PFSK-1 (cell line): Measurements from ENCODE around the gene FBXO48.

ENCODE experiments used
- FOXP2 ChIP-seq: optimal IDR thresholded peaks from 2 replicates; pipeline ENCODE3; 2011; ENCODE audit warnings: borderline replicate concordance, control low read depth, inconsistent platforms; ENCODE audit not compliant: insufficient read depth; ENCODE audit errors: extremely low read length, extremely low read depth
- POLR2AphosphoS5 ChIP-seq: IDR thresholded peaks from 2 replicates; pipeline ENCODE4 v1.6.1; 2012; ENCODE audit warnings: low read depth, mild to moderate bottlenecking, control low read depth, low read length, moderate library complexity
- SIN3A ChIP-seq: IDR thresholded peaks from 2 replicates; pipeline ENCODE4 v1.6.1; 2012; ENCODE audit warnings: mild to moderate bottlenecking, low read length, moderate library complexity, borderline replicate concordance; ENCODE audit not compliant: insufficient read depth
- TAF1 ChIP-seq: IDR thresholded peaks from 2 replicates; pipeline ENCODE4 v1.6.1; 2012; ENCODE audit warnings: low read length, control low read depth, borderline replicate concordance; ENCODE audit not compliant: insufficient read depth
- TF ChIP-seq, protein P1 (sequence below), 2 experiments: IDR thresholded peaks; 2 replicates each; pipeline versions ENCODE4 v1.6.1 to v1.8.0; 2011 to 2012; ENCODE audit warnings: low read depth in 2 of 2, low read length in 2 of 2, control low read depth in 1 of 2, inconsistent platforms in 1 of 2, mild to moderate bottlenecking in 1 of 2, moderate library complexity in 1 of 2; ENCODE audit not compliant: insufficient read depth in 1 of 2

FBXO48 gene

DNA sequence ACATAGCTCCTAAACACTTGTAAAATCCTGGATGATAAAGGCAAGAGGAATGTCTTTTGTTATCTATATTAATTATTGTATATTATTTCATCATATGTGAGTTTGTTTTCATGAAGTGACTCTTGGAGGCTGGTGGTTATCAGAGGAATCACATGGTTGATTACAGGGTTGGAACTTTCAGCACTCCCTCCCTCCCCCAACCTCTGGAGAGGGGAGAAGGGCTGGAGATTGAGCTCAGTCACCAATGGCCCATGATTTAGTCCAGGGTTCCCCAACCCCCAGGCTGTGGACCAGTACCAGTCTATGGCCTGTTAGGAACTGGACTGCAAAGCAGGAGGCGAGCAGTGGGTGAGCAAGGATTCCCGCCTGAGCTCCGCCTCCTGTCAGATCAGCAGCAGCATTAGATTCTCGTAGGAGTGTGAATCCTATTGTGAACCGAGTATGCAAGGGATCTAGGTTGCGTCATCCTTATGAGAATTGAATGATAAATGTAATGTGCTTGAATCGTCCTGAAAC, 37.7 kb downstream of the FBXO48 start:
- TF ChIP-seq POLR2AphosphoS5 (no peak), TAF1 (no peak), SIN3A (no peak), FOXP2 (no peak)
- TF ChIP-seq, protein P1, sequence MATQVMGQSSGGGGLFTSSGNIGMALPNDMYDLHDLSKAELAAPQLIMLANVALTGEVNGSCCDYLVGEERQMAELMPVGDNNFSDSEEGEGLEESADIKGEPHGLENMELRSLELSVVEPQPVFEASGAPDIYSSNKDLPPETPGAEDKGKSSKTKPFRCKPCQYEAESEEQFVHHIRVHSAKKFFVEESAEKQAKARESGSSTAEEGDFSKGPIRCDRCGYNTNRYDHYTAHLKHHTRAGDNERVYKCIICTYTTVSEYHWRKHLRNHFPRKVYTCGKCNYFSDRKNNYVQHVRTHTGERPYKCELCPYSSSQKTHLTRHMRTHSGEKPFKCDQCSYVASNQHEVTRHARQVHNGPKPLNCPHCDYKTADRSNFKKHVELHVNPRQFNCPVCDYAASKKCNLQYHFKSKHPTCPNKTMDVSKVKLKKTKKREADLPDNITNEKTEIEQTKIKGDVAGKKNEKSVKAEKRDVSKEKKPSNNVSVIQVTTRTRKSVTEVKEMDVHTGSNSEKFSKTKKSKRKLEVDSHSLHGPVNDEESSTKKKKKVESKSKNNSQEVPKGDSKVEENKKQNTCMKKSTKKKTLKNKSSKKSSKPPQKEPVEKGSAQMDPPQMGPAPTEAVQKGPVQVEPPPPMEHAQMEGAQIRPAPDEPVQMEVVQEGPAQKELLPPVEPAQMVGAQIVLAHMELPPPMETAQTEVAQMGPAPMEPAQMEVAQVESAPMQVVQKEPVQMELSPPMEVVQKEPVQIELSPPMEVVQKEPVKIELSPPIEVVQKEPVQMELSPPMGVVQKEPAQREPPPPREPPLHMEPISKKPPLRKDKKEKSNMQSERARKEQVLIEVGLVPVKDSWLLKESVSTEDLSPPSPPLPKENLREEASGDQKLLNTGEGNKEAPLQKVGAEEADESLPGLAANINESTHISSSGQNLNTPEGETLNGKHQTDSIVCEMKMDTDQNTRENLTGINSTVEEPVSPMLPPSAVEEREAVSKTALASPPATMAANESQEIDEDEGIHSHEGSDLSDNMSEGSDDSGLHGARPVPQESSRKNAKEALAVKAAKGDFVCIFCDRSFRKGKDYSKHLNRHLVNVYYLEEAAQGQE (IDR thresholded peaks at IDR 0.05; ENCODE audit: insufficient read depth in 1 of 2, low read depth in 2 of 2, low read length in 2 of 2) = no peak

DNA sequence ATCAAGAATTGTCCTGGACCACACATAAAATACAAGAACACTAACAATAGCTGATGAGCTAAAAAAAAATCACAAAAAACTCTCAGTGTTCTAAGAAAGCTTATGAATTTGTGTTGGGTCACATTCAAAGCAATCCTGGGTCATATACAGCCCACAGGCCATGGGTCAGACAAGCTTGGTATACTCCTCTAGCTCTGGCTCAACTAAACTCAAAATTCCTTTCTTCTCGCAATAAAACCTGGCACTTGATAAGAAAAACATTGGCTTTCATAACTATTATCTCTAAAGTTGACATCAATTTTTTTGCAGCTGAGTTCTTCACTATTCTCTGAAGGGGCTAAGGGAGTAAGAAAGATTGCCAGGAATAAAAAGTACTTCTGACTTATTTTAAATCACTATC, 38.3 kb downstream of the FBXO48 start:
- TF ChIP-seq, protein P1 (IDR thresholded peaks at IDR 0.05; ENCODE audit: insufficient read depth in 1 of 2, low read depth in 2 of 2, low read length in 2 of 2) = no peak

DNA sequence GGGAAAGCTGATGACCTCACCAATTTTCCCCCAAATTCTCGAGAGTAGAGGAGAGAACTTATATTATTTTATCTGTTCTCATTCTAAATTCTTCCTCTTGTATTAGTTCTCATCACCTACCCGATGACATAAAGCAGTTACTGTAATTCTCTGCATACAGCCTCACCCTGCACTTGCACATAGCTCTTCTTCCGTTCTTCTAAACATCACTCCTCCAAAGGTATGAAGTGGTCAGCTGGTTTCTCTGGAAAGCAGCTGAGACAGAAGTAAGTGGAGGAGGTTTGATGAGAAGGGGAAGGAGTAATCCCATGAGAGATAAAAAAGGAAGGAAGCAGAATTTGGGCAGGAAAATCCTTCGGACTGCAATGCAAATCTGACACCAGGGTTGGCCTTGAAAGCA, 39.0 kb downstream of the FBXO48 start:
- TF ChIP-seq POLR2AphosphoS5 (no peak), SIN3A (no peak)
- TF ChIP-seq, protein P1 (IDR thresholded peaks at IDR 0.05; ENCODE audit: insufficient read depth in 1 of 2, low read depth in 2 of 2, low read length in 2 of 2) = no peak

DNA sequence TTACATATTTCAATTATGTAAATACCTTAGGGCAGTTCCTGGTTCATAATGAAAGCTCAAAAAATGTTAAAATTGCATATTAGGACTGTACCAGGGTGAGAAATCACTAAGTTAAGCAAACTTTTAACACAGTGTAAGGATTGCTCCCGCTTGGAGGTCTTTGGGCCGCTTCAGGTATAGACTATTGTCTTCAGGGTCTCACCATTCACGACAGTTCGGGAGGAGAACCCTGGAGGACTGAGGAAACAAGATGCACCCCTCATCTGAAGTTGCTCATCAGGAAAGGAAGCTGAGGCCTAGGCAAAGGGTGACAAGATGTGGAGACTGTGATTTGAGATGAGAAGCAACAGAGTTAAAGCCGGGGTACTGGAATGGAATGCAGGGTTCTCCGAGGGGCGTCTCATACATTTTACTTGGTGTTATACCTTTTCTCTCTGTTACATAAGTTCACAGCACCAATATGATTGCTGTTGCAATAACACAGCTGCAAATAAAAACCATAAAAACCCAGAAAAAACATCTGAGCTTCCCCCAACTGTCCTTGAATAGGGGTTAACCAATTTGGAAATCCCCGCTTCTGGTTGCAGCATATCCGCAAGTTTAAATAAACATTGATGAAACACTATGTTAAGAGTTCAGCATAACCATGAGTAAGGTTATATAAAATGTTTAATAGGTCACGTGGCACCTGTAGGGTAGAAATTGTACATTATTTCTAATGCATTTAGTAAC, 40.1 kb downstream of the FBXO48 start:
- no peak for TF ChIP-seq FOXP2
- TF ChIP-seq TAF1 = no peak
- no peak for TF ChIP-seq POLR2AphosphoS5
- TF ChIP-seq, protein P1 (IDR thresholded peaks at IDR 0.05; ENCODE audit: insufficient read depth in 1 of 2, low read depth in 2 of 2, low read length in 2 of 2) = no peak
- TF ChIP-seq SIN3A = no peak

DNA sequence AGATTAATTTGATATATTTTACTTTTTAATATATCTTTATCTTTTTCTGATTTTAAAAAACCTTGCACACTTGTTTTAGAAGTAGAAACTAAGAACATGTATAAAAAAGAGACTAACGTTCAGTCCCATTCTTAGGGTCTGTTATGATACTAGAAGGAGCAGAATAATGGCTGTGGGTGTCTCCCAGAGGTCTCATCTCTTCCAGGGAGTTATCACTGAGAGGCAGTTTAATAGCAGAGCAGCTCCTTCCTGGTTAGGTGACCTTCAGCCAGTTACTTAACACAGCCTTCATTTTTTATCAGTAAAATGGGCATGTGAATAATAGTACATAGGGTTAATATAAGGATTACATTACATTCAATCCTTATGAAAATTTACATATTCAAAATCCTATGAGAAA, 40.6 kb downstream of the FBXO48 start:
- TF ChIP-seq TAF1 (no peak), SIN3A (no peak), POLR2AphosphoS5 (no peak), FOXP2 (no peak)
- TF ChIP-seq, protein P1 (IDR thresholded peaks at IDR 0.05; ENCODE audit: insufficient read depth in 1 of 2, low read depth in 2 of 2, low read length in 2 of 2) = no peak
